ENCODE measurements around the gene SLCO1A2. TPM values are rescaled to one million over a fixed set of nuclear protein-coding genes. Genes with fewer than 3 reads are reported as not detected.

The SLCO1A2 gene, protein sequence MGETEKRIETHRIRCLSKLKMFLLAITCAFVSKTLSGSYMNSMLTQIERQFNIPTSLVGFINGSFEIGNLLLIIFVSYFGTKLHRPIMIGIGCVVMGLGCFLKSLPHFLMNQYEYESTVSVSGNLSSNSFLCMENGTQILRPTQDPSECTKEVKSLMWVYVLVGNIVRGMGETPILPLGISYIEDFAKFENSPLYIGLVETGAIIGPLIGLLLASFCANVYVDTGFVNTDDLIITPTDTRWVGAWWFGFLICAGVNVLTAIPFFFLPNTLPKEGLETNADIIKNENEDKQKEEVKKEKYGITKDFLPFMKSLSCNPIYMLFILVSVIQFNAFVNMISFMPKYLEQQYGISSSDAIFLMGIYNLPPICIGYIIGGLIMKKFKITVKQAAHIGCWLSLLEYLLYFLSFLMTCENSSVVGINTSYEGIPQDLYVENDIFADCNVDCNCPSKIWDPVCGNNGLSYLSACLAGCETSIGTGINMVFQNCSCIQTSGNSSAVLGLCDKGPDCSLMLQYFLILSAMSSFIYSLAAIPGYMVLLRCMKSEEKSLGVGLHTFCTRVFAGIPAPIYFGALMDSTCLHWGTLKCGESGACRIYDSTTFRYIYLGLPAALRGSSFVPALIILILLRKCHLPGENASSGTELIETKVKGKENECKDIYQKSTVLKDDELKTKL
- 0.13 TPM in 1 of 5 replicates, not detected in the others for total RNA-seq (2022; extraction: Qiagen RNA extraction)

GRCh38 chr12:21334771-21335325 lies at the start of gene SLCO1A2:
Gene SLCO1A2 (minus strand): TSS chr12:21334917. CDS start chr12:21334647, 270 bp downstream.

DNA sequence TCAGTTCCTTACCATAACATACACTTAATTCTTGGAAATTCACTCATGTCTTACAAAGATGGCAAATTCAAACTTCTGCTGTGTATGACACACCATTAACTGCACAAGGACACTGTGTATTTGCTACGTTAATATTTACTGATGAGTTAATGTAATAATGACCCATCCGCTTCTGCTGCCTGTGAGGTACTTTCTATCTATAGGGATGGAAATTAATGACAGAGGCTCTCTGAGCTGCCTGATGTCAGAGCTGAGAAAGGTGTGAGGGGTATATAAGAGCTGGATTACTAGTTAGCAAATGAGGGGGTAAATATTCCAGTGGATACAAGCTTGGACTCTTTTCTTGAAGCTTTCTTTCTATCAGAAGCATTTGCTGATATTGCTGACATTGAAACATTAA lies 37.9 kb upstream of the SLCO1A2 start, which contains the start of gene IAPP:
TSS of gene IAPP (plus strand) at position 301 of the 400 bp plus-strand sequence. CDS start 450 bp downstream, outside the sequence.

Other genes with a start within 250 kb of the SLCO1A2 start
- 0.34 to 0.65 TPM (median 0.39 TPM) in 5 replicates for gene SLCO1B1, start 203.7 kb downstream of the SLCO1A2 start, total RNA-seq (2022; extraction: Qiagen RNA extraction)
- gene IAPP, start 38.0 kb upstream of the SLCO1A2 start, total RNA-seq (2022; extraction: Qiagen RNA extraction), result not detected in 5 replicates
- 6.5 to 7.9 TPM (median 6.9 TPM) in 5 replicates for gene PYROXD1, start 102.7 kb upstream of the SLCO1A2 start, total RNA-seq (2022; extraction: Qiagen RNA extraction)
- 47.5 to 70.4 TPM (median 65.8 TPM) in 5 replicates for gene RECQL, start 166.7 kb upstream of the SLCO1A2 start, total RNA-seq (2022; extraction: Qiagen RNA extraction)
- gene GOLT1B, start 166.9 kb upstream of the SLCO1A2 start, total RNA-seq (2022; extraction: Qiagen RNA extraction), result 69.7 to 115 TPM (median 96.1 TPM) in 5 replicates
- 2.8 to 4.0 TPM (median 3.3 TPM) in 5 replicates for gene SPX, start 191.4 kb upstream of the SLCO1A2 start, total RNA-seq (2022; extraction: Qiagen RNA extraction)